NCI-H82 (cell line): Measurements from ENCODE around the gene MEOX2.

Experiments used
- DNase-seq: peaks from one replicate; lab custom pipeline; 2025; lab: John Stamatoyannopoulos, UW

Gene MEOX2

GRCh38 chr7:15686295-15686956 lies at the start of gene MEOX2:
Gene MEOX2 (minus strand): TSS chr7:15686683. CDS start chr7:15686402, 281 bp downstream.
- DNase-seq: peak; percentile 30

- DNase-seq: no peak
Observed at GRCh38 chr7:15729746-15730145, 43.3 kb upstream of the MEOX2 start.

- no peak for DNase-seq
Observed at GRCh38 chr7:15725051-15725450, 38.6 kb upstream of the MEOX2 start.

DNA sequence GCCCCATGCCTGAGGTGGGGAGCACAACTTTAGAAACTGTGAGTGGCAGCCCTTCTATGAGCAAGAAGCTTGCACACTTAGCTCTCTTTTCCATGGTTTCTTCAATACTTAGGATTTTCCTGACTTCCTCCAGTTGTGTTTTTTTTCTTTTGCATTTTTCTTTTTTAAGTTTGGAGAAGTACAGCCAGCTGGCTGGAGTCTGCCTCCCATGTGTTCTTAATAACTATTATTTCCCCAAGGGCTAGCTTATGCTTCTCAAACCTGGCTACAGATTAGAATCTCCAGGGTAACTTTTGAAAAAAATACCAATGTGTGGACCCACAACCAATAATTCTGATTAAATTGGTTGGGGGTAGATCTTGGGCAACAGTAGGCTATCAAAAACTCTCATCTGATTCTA lies 37.4 kb upstream of the MEOX2 start:
- DNase-seq: no peak

DNA sequence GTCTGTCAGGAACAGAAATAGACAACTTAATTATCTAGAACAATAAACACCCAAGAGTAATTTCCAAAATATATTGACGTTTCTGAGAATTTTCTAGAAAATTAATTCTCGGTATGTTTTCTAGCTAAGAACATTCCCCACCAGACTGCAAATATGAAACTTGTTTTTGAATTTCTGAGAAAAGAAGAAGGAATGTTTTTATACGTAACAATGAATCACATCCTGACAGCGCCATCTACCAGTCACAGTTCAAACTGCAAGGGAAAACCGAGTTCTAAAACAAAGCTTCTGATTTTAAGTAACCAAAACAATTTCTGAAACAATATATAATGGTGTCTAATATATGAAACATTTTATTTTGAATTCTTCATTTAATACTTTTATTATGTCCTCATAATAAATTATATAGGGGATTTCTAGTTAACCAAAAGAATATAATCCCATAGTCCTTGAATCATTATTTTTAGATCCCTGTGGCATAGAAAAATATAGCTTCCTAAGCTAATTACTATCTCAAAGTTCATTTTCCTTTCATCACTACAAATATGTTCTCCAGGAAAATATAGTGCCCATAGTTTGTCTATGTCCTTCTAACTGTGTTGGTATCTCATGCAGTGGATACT lies 34.5 kb upstream of the MEOX2 start:
- DNase-seq: peak; percentile 43

DNA sequence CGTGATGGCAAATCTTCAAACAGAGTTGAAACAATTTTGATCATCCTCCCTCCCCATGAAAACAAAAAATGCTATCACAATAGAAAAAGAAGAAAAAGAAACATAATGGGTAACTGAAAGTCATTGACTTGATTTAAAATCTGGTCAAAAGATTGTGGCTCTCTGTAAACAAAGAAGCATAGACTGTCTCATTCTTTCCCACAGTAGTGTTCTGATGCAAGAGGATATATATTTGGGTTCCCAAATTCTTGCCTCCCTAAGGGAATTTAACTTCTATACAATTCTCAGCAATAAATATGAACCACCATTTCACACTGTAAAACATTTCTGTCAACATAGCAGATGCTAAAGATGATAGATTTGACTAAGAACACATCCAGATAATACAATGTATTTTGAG lies 32.8 kb upstream of the MEOX2 start:
- DNase-seq: no peak

DNA sequence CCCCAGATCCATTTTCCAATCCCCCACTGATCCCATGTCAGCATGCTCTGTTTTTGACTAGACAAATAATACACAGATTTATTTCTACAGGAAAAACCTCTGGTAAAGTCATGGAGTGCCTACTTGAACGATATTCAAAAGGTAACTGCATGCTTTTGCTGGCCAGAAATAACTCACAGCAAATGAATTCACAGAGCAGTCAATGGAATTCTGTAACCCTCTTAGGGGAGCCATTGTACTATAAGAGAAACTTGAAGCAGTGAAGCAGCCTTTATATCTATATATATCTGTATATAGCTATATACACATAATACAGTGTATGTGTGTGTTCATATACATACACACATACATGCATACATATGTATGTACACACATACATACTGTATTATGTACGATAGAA lies 29.0 kb upstream of the MEOX2 start:
- DNase-seq: no peak

DNA sequence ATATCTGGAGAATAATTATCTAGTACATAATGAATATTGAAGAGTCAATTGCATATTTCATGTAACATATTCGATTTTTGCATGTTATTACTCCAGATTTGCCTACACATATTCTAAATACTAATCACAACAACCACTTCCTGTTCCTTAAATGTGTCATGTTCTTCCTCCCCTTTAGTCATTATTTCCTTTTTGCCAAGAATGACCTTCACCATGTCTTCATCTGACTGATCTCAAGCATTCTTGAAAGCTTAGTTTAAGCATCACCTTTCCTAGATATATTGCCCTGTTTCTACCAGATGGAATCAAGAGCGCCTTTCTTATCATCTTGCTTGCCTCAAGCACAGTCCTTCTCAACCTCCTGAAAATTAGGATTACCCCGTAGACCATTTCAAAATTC lies 23.5 kb upstream of the MEOX2 start:
- no peak for DNase-seq

DNA sequence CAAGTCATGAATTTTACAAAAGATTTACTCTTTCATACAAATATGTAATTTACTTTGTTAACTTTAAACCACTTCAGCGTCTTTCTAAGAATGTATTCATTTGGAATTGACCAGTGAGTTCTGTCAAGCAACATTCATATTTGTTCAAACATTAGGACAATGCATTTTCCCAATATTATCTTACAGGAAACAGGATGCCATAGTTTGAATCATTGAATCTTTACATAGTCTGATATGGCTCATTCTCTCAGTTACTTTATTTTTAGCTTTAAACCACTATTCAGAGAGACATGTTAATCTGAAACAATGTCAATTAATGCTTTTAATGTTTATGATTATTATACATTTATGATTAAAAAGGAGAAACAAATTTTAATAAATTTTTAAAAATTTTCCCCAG lies 21.1 kb upstream of the MEOX2 start:
- no peak for DNase-seq

DNA sequence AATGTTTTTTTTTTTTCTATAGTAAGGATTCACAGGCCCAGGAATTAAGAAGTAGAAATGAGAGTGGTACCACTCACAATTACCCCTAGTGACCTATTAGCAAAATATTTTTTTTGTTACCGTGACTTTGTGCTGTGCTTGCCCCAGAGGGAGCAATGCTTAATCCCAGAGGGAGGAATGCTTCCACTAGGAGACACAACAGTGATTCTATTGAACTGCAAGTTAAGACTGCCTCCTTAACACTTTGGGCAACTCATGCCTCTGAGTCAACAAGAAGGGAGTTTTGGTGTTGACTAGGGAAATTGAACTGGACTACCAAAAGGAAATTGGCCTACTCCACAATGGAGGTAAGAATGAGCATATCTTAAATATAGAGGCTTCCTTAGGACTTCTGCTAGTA lies 17.2 kb upstream of the MEOX2 start:
- DNase-seq: no peak

- no peak for DNase-seq
Observed at GRCh38 chr7:15692501-15693020, 6.1 kb upstream of the MEOX2 start.

- DNase-seq: no peak
Observed at GRCh38 chr7:15688911-15689310, 2.4 kb upstream of the MEOX2 start.

- DNase-seq: peak; percentile 3
Observed at GRCh38 chr7:15688279-15688626, 1.8 kb upstream of the MEOX2 start.

- peak; percentile 56 for DNase-seq
Observed at GRCh38 chr7:15687546-15688278, 1.2 kb upstream of the MEOX2 start.

GRCh38 chr7:15686957-15687545 lies 568 bp upstream of the MEOX2 start:
- no peak for DNase-seq

DNA sequence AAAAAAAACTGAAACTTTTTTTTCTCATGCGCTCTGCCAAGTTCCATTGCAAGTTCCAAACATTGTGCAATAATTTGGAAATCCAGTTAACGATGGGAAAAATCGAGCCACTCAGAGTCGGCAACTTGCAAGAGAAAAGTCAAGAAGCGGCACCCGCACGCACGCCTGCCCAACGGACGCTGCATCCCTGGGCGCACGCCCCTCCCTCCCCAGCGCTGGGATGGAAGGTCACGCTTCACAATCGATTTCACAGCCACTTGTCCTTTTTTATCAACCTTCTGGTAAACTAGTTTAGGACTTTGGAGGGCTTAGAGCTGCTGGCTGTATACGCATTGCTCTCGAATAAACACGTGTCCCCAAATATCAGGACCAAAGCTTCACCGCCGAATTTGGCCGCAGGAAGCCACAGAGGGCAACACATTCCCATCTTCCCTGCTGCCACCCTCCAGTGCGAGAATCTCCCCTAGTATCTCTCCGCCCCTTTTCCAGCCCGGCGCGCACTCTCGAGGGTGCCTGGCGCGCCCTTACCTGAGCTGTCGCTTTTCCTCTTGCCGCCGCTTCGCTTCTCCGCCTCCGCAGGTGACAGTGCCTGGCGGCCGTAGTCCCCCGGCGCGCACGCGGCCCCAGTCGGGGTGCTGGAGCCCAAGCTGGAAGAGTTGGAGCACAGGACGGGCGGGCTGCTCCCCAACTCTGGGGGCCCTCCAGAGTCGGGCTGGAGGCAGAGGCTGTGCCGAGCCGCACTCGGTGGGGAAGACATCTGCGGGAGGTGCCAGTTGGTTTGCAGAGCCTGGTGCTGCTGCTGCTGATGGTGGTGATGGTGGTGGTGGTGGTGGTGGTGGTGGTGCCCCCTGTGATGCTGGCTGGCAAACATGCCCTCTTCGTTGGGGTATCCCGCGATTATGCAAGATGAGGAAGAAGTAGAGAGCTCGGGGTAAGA lies 857 bp downstream of the MEOX2 start:
- peak; percentile 47 for DNase-seq

GRCh38 chr7:15684871-15685270 lies 1.6 kb downstream of the MEOX2 start:
- DNase-seq: peak; percentile 38

DNA sequence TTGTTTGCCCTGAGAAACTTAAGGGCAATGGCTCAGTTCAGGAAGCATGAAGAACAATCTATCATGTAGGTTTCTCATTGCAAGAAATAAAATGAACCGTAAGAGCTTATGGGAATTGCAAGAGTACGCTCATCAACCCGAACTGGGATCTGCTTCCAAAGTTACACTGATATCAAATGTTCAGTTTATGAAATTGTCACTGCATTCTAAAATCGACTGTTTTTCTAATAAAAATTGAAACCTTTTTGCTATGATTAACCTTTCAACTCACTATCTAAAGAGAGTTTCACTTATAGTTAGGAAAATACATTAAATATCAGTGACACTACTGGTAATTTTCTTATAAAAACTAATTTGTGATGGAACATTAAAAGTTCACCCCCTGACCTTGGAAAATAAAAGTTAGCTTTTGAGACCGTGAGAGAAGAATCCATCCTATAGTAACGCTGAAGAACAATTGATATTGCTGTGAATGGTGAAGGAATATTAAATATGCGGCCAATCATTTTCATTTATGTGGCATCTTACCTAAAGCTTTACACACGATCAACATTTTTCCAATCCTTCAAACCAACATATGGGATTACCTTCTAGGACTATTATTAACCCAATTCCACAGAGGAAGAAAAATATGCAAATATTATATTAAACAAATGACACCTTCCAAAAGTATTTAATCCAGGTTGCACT lies 2.2 kb downstream of the MEOX2 start:
- no peak for DNase-seq

- DNase-seq: no peak
Observed at GRCh38 chr7:15682751-15683245, 3.7 kb downstream of the MEOX2 start.

DNA sequence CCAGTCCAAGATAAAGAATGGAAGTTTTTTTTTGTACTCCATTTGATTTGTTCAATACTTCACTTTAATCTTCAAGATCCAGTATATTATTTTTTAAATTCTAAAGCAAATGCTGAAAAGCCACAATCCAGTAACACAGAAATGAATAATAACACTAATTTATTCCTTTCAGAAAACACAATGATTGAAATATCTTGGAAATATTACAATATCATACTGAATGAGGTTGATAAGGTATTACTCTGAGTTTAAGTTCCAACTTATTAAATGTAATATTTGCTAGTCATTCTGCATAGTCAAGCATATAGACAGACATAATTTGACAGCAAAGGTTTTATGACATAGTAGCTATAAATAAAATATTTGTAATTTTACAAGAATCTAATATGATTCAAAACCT lies 4.4 kb downstream of the MEOX2 start:
- no peak for DNase-seq

DNA sequence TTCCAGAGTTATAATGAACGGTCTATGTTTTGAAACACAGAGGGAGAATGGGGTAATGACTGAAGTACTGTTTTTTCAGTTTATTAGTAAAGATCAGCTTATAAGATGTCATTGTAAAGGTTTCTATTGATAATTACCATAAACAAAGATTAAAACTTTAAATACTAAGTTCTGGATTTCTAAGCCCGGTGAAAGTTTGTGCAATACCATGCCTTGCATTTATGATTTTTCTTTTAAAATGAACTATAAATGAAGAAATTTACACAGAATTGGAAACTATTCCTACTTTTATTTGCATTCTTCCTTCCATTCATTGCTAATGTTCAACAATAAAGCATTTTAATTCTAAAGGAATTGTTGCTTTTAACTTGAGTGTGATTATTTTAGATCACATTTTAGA lies 4.9 kb downstream of the MEOX2 start:
- no peak for DNase-seq
